ENCODE results near the gene ANKRD9.

The ANKRD9 gene

DNA sequence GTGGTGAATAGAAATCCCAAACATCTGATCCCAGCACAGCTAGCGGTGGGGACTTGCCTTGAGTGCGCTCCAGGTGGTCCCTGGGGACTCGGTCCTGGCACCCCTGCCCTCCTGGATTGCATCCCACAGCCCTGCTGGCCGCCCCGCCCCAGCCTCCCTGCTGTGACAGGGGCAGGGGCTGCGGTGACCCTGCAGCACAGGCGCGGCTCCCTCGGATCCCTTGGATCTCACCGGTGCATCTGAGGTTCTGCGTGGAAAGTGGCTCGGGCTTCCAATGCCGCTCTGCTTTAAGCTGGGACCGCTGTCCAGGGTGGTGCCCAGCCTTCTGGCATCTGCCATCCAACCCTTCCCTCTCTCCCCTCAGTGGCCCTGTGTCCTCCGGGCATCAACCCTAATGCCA is 16.0 kb downstream of the ANKRD9 start:
- H3K4me3 Mint-ChIP-seq: no peak overlapping the region
- H3K27ac Mint-ChIP-seq: peak overlapping the region; percentile 68
- DNase-seq: no peak
- no peaks in the 10 kb centered on the region for H3K36me3 Mint-ChIP-seq (ENCODE audit: low read depth)
- H3K4me1 Mint-ChIP-seq: peaks cover 5% of the 10 kb centered on the region
- no peaks in the 10 kb centered on the region for H3K9me3 Mint-ChIP-seq
- H3K27me3 Mint-ChIP-seq (ENCODE audit: low read depth, poor library complexity): peaks cover 2% of the 10 kb centered on the region
- TF ChIP-seq, protein P1, sequence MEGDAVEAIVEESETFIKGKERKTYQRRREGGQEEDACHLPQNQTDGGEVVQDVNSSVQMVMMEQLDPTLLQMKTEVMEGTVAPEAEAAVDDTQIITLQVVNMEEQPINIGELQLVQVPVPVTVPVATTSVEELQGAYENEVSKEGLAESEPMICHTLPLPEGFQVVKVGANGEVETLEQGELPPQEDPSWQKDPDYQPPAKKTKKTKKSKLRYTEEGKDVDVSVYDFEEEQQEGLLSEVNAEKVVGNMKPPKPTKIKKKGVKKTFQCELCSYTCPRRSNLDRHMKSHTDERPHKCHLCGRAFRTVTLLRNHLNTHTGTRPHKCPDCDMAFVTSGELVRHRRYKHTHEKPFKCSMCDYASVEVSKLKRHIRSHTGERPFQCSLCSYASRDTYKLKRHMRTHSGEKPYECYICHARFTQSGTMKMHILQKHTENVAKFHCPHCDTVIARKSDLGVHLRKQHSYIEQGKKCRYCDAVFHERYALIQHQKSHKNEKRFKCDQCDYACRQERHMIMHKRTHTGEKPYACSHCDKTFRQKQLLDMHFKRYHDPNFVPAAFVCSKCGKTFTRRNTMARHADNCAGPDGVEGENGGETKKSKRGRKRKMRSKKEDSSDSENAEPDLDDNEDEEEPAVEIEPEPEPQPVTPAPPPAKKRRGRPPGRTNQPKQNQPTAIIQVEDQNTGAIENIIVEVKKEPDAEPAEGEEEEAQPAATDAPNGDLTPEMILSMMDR (IDR thresholded peaks at IDR 0.05): no peak

- H3K36me3 Mint-ChIP-seq (ENCODE audit: low read depth): no peaks in the 10 kb centered on the region
- TF ChIP-seq, protein P1 (IDR thresholded peaks at IDR 0.05): no peak
- H3K27me3 Mint-ChIP-seq (ENCODE audit: low read depth, poor library complexity): peaks cover 2% of the 10 kb centered on the region
- H3K9me3 Mint-ChIP-seq: no peaks in the 10 kb centered on the region
- peak overlapping the region; percentile 83 for H3K27ac Mint-ChIP-seq
- no peak overlapping the region for H3K4me3 Mint-ChIP-seq
- DNase-seq: no peak
- H3K4me1 Mint-ChIP-seq: peaks cover 5% of the 10 kb centered on the region
Measured at GRCh38 chr14:102493096-102493495, 16.5 kb downstream of the ANKRD9 start.

DNA sequence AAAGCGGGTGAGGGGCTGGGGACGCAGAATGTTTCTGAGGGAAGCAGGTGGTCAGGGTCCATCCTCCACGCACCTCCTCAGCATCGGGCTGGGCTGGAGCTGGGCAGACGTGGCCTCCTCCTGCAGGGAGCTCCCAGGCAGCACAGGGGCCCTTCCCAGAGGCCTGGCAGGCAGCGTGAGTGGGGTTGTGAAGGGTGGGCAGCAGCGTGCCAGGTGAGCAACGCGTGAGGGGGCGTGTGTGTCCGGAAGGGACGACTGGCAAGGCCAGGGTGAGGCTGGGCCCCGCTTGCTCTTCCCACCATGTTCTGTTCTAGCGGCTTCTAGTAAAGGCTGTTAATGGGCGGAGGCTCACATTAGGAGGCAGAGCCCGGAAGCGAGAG is 17.1 kb downstream of the ANKRD9 start:
- Mint-ChIP-seq H3K9me3 (no peaks in the 10 kb centered on the region), H3K4me1 (peaks cover 5% of the 10 kb centered on the region), H3K27me3 (ENCODE audit: low read depth, poor library complexity) (peaks cover 2% of the 10 kb centered on the region), H3K36me3 (ENCODE audit: low read depth) (no peaks in the 10 kb centered on the region), H3K27ac (peak overlapping the region; percentile 83), H3K4me3 (no peak overlapping the region)
- TF ChIP-seq, protein P1 (IDR thresholded peaks at IDR 0.05): no peak
- no peak for DNase-seq

DNA sequence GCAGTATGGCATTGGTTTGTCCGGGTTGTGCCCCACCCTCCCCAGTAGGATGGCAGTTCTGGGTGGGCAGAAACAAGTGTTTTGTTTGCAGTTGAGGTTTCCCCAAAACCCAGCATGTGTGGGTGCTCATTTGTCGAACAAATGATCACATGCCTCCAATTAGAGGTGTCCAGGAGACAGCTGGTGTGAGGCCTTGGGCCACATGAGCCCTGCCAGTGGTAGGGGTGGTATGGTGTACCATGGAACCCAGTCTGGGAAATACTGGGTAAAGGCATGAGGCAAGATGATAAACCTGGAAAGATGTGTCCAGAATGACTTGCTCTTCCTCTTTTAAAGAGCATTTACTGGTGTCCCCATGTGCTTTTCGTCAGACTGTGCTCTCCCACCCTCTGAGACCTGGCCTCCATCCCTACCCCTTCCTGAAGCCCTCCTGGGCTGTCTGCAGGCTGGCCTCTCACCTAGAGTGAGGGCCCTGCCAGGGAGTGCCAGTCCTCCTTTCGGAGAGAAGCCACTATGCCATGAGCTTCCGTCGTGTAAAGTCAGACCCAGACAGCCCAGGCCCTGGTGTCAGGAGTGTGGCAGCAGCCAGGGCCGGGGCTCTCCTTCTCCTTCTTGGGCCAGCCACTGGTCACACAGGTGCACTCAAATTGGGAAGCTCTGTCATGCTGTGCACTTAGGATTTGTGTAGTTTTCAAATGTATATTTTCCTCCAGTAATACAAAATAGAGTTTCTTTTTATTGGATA is 17.6 kb downstream of the ANKRD9 start:
- Mint-ChIP-seq H3K9me3 (no peaks in the 10 kb centered on the region), H3K27ac (no peak overlapping the region)
- no peak for DNase-seq

GRCh38 chr14:102491366-102491765 is 18.2 kb downstream of the ANKRD9 start:
- Mint-ChIP-seq H3K9me3 (no peaks in the 10 kb centered on the region), H3K4me3 (no peak overlapping the region), H3K36me3 (ENCODE audit: low read depth) (peaks cover 8% of the 10 kb centered on the region), H3K4me1 (peaks cover 12% of the 10 kb centered on the region), H3K27ac (no peak overlapping the region), H3K27me3 (ENCODE audit: low read depth, poor library complexity) (peaks cover 2% of the 10 kb centered on the region)
- TF ChIP-seq, protein P1 (IDR thresholded peaks at IDR 0.05): no peak
- DNase-seq: no peak

More for the DNA sequence above, 17.6 kb downstream of the ANKRD9 start:
- H3K27me3 Mint-ChIP-seq (ENCODE audit: low read depth, poor library complexity): peaks cover 2% of the 10 kb centered on the region
- H3K36me3 Mint-ChIP-seq (ENCODE audit: low read depth): peaks cover 2% of the 10 kb centered on the region
- H3K4me1 Mint-ChIP-seq: peaks cover 7% of the 10 kb centered on the region
- TF ChIP-seq, protein P1 (IDR thresholded peaks at IDR 0.05): no peak
- H3K4me3 Mint-ChIP-seq: no peak overlapping the region

GRCh38 chr14:102490456-102490855 is 19.1 kb downstream of the ANKRD9 start:
- H3K4me3 Mint-ChIP-seq: no peak overlapping the region
- peaks cover 19% of the 10 kb centered on the region for H3K4me1 Mint-ChIP-seq
- H3K9me3 Mint-ChIP-seq: no peaks in the 10 kb centered on the region
- TF ChIP-seq, protein P1 (IDR thresholded peaks at IDR 0.05): no peak
- peaks cover 11% of the 10 kb centered on the region for H3K36me3 Mint-ChIP-seq (ENCODE audit: low read depth)
- H3K27me3 Mint-ChIP-seq (ENCODE audit: low read depth, poor library complexity): peaks cover 2% of the 10 kb centered on the region
- no peak for DNase-seq
- H3K27ac Mint-ChIP-seq: no peak overlapping the region

Data from nephron progenitor cell (in vitro differentiated cells).